Activated T-helper 2 cell treated with anti-CD3 and anti-CD28 coated beads, Interferon-gamma antibody, Interleukin-2, Interleukin-4, amounts not matched to agents 10 μg/mL and 5 μg/mL and 100 μg/mL, durations not matched to agents 14 hours and 24 hours and 36 hours (primary cell): ENCODE data around the gene RIN3. TPM values are rescaled to one million over a fixed set of nuclear protein-coding genes. Genes with fewer than 3 reads are reported as not detected.
A peak's percentile ranks its signal among the peaks of the same experiment; 100 is the strongest.

Source experiments
- DNase-seq: peaks from one replicate; pipeline ENCODE4 v3.0.0; 2021; ENCODE audit warnings: low spot score
- H3K27ac Mint-ChIP-seq: one replicate; pipeline ENCODE4 v1.8.0; 2021; ENCODE audit warnings: mixed read lengths
- H3K27me3 Mint-ChIP-seq: one replicate; pipeline ENCODE4 v1.8.0; 2021; ENCODE audit warnings: low read depth, mixed read lengths
- H3K36me3 Mint-ChIP-seq: one replicate; pipeline ENCODE4 v1.8.0; 2021; ENCODE audit warnings: low read depth, mixed read lengths
- H3K4me1 Mint-ChIP-seq: one replicate; pipeline ENCODE4 v1.8.0; 2021; ENCODE audit warnings: low read depth, mixed read lengths
- H3K4me3 Mint-ChIP-seq: one replicate; pipeline ENCODE4 v1.8.0; 2021; ENCODE audit warnings: low read depth, mild to moderate bottlenecking, moderate library complexity, mixed read lengths
- H3K9me3 Mint-ChIP-seq: one replicate; pipeline ENCODE4 v1.8.0; 2021; ENCODE audit warnings: mixed read lengths
- intact Hi-C: fragments of 100-400 bp; cut with micrococcal nuclease; formaldehyde crosslinking; loops from one replicate; pipeline ENCODE4 v1.15.1; 2023
- total RNA-seq: library from RNA; stranded (reverse); gene quantifications from 2 replicates; pipeline ENCODE4 v1.2.3, GENCODE V29; 2022

The RIN3 gene
- total RNA-seq, 1 donor from 2014 or later, result 21.1 TPM

DNA sequence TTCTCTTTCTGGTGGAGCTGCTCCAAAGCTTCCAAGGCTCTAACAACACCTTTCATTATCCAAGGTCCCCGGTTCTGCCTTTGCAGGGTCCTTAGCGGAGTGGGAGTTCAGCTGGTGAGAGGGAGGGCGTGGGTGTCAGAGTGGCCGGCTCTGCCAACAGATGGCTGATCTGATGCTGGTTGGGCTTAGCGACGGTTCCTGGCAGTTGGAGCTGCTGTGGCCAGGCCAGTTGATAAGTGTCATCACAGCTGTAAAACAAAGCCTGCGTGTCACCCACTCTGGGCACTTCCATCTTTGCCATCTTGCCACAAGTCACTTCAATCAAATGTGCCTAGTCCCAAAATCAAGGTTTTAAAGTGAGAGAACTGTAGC lies 36.3 kb downstream of the RIN3 start:
- intact Hi-C loops, result loop anchor here (5.0 kb wide), 1 partner anchor 37 kb away; no protein-coding TSS in a partner anchor
- peaks cover 12% of the 10 kb centered on the region for H3K4me1 Mint-ChIP-seq
- H3K9me3 Mint-ChIP-seq, result no peaks in the 10 kb centered on the region
- H3K27ac Mint-ChIP-seq, result no peak overlapping the region
- H3K27me3 Mint-ChIP-seq, result peaks cover 27% of the 10 kb centered on the region
- no peak for DNase-seq
- no peak overlapping the region for H3K4me3 Mint-ChIP-seq
- H3K36me3 Mint-ChIP-seq, result no peaks in the 10 kb centered on the region

DNA sequence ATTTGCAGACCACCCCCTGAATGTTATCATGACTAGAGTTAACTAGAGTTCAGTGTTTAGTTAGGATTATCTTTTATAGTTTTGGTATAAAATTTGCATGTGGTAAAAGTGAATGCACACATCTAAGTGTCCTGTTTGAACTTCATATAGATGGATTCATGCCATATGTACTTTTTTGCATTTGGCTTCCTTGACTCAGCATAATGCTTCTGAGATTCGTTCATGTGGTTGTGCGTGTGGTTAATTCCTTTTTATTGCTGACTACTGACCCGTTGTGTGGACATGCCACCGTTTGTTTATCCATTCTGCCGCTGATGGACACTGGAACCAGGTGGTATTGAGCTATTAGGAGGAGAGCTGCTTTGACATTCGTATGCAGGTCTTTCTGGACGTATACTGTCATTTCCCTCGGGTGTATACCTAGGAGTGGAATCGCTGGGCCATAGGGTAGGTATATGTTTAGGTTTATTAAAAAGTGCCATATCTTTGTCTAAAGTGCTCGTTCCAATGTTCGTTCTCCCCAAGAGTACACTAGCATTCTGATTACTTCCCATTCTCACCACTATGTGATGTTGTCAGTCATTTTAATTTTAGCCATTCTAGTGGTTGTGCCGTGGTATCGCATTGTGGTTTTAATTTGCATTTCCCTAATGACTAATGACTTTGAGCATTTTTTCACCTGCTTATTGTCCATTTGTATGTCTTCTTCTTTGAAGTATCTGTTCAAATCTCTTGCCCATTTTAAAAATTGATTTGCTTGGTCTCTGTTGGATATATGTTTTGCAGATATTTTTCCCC lies 37.7 kb downstream of the RIN3 start:
- Mint-ChIP-seq H3K27ac (no peak overlapping the region), H3K27me3 (peaks cover 33% of the 10 kb centered on the region), H3K4me1 (peaks cover 22% of the 10 kb centered on the region), H3K36me3 (no peaks in the 10 kb centered on the region), H3K4me3 (no peak overlapping the region), H3K9me3 (no peaks in the 10 kb centered on the region)
- intact Hi-C loops, result loop anchor here (1.0 to 5.0 kb wide), 2 partner anchors 12 to 36 kb away; no protein-coding TSS in a partner anchor
- no peak for DNase-seq

DNA sequence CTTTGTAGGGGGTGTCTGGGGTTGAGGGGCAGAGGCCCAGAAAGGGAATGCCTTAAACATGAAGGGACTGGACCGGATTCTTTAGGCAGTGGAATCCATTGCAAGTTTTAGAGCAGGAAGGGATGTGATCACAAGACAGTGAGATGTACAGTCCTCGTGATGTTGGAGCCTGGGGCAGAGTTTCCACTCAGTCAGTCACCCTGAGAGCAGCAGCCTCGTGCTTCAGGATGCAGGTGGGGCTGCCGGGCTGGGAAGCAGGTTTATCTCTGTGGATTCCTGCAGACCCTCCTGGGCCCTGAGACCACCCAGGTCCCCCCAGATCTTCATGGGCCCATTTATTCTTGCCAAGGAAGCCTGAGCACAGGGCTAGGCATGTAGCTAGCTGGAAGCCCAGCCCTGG lies 38.5 kb downstream of the RIN3 start:
- no peak overlapping the region for H3K27ac Mint-ChIP-seq

DNA sequence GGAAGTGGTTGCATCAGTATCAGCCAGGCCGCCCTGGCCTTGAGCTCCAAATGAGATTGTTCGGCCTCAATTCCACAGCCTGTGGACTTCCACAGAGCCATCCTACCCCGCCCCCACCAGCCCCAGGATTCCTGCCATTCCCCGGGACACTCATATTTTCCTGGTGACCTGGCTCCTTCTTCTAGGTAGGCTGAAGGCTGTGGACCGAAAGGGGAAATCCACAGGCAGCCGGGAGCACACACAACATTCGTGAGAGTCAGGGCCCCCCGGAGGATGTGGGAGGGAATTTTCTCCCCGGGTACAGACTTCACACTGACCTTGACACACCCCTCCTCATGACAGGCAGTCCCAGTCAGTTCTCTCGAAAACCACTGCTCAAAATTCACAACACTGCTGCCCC lies 39.9 kb downstream of the RIN3 start:
- H3K27ac Mint-ChIP-seq, result no peak overlapping the region
- H3K4me1 Mint-ChIP-seq, result peaks cover 43% of the 10 kb centered on the region
- H3K4me3 Mint-ChIP-seq, result no peak overlapping the region
- no peaks in the 10 kb centered on the region for H3K9me3 Mint-ChIP-seq
- intact Hi-C loops, result loop anchor here (5.0 kb wide), 1 partner anchor 34 kb away; no protein-coding TSS in a partner anchor
- peaks cover 40% of the 10 kb centered on the region for H3K27me3 Mint-ChIP-seq
- no peaks in the 10 kb centered on the region for H3K36me3 Mint-ChIP-seq
- DNase-seq, result no peak

More for the DNA sequence above, 38.5 kb downstream of the RIN3 start:
- DNase-seq, result no peak
- H3K27me3 Mint-ChIP-seq, result peaks cover 36% of the 10 kb centered on the region
- no peaks in the 10 kb centered on the region for H3K36me3 Mint-ChIP-seq
- H3K4me3 Mint-ChIP-seq, result no peak overlapping the region
- peaks cover 30% of the 10 kb centered on the region for H3K4me1 Mint-ChIP-seq
- intact Hi-C loops, result loop anchor here (5.0 kb wide), 1 partner anchor 35 kb away; no protein-coding TSS in a partner anchor
- H3K9me3 Mint-ChIP-seq, result no peaks in the 10 kb centered on the region

DNA sequence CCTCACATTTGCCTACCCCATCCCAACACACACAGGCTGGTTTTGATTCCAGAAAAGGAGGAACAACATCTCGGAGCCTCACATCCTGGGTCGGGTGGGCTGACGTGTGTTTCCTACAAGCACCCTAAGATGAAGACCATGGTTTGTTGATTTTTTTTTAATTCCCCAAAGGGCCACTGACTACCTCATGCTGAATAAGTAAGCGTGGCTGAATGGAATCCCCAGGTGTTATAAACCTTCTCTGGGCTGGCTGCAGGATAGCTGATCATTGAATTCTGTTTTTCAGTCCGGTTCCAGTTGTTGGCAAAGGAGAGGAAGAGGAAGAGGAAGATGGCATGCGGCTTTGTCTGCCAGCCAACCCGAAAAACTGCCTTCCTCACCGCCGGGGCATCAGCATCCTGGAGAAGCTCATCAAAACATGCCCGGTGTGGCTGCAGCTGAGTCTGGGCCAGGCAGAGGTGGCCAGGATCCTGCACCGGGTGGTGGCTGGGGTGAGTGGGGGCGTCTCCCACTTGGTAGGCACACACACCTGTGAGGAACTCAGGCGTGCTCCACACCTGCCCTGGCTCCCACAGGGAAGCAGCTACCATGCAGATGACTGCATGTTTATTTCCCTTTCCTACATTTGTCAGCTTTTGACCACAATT lies 42.0 kb downstream of the RIN3 start:
- DNase-seq, result no peak
- Mint-ChIP-seq H3K9me3 (no peaks in the 10 kb centered on the region), H3K36me3 (no peaks in the 10 kb centered on the region), H3K4me3 (no peak overlapping the region), H3K4me1 (peaks cover 56% of the 10 kb centered on the region), H3K27ac (no peak overlapping the region), H3K27me3 (peaks cover 50% of the 10 kb centered on the region)
- intact Hi-C loops, result loop anchor here (1.0 to 5.0 kb wide), 2 partner anchors 122 to 217 kb away; no protein-coding TSS in a partner anchor

DNA sequence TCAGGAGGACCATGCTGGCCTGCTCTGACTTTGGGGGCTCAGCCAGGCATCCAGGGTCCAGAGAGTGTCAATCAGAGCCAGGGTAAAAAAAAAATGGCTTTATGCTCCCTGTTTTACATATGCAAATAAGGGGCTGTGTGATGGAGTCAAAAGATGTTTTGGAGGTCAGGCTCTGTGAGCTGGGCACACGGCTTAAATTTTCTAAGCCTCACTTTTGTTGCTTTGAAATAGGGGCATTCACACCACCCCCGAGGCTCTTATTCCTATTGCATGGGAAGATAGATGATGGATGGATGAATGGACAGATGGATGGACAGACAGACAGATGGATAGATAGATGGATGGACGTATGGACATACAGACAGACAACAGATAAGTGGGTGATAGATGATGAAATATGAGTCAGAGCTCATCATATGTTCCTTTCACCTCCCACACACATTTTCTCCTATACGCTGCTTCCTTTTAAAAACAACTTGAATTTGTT lies 42.7 kb downstream of the RIN3 start:
- Mint-ChIP-seq H3K4me3 (no peak overlapping the region), H3K27ac (peak overlapping the region; percentile 74)

DNA sequence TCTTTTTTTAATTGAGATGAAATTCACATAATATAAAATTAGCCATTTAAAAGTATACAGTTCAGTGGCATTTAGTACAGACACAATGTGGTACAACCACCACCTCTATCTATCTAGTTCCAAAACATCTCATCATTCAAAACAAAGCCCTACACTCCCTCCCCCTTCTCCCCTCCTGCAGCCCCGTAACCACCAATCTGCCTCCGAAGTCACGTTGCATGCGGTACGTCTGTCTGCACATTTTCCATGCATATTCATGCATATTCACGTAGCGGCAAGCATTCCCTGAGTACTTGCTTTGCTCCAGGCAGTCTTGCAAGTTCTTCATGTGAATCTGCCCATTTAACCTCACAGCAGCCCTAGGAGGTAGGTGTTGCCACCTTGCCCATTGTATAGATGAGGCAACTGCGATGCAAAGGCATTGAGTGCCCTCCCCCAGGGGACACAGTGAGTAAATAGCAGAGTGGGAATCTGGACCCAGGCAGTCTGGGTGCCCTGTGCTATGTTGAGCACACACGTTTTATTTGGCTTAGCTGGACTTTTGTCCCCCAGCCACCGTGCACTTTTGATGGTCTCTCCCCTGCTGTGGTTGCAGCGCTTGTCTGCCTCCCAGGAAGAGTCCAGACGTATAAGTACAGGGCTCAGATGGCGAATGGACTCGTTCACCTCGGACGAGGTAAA lies 43.4 kb downstream of the RIN3 start:
- intact Hi-C loops, result loop anchor here (1.0 to 5.0 kb wide), 2 partner anchors 120 to 215 kb away; no protein-coding TSS in a partner anchor
- Mint-ChIP-seq H3K4me3 (no peak overlapping the region), H3K9me3 (no peaks in the 10 kb centered on the region), H3K36me3 (no peaks in the 10 kb centered on the region), H3K27me3 (peaks cover 39% of the 10 kb centered on the region), H3K27ac (peak overlapping the region; percentile 74), H3K4me1 (peaks cover 48% of the 10 kb centered on the region)
- no peak for DNase-seq

More for the DNA sequence above, 42.7 kb downstream of the RIN3 start:
- Mint-ChIP-seq H3K9me3 (no peaks in the 10 kb centered on the region), H3K4me1 (peaks cover 51% of the 10 kb centered on the region), H3K27me3 (peaks cover 45% of the 10 kb centered on the region), H3K36me3 (no peaks in the 10 kb centered on the region)
- DNase-seq, result no peak
- intact Hi-C loops, result loop anchor here (1.0 to 5.0 kb wide), 2 partner anchors 121 to 216 kb away; no protein-coding TSS in a partner anchor

DNA sequence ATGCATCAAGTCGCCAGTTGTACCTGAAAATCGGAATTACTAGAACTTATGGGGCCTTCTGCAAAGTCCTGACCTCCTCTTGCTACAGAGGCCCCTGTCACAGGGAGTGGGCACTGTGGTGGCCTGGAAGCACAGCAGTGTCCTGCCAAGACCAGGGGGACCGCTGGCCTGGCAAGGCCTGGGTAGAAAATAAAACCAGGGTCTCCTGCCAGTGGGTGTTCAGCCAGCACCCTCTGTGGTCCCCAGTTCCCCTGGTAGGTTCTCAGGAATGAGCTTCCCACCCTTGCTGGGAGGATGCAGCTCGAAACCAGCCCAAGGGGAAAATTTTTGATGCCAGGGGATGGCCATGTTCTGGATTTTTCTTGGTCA lies 43.9 kb downstream of the RIN3 start:
- Mint-ChIP-seq H3K4me1 (peaks cover 53% of the 10 kb centered on the region), H3K27ac (peak overlapping the region; percentile 33), H3K27me3 (peaks cover 38% of the 10 kb centered on the region), H3K4me3 (no peak overlapping the region), H3K36me3 (no peaks in the 10 kb centered on the region), H3K9me3 (no peaks in the 10 kb centered on the region)
- intact Hi-C loops, result loop anchor here (5.0 kb wide), 1 partner anchor 215 kb away; no protein-coding TSS in a partner anchor
- no peak for DNase-seq

DNA sequence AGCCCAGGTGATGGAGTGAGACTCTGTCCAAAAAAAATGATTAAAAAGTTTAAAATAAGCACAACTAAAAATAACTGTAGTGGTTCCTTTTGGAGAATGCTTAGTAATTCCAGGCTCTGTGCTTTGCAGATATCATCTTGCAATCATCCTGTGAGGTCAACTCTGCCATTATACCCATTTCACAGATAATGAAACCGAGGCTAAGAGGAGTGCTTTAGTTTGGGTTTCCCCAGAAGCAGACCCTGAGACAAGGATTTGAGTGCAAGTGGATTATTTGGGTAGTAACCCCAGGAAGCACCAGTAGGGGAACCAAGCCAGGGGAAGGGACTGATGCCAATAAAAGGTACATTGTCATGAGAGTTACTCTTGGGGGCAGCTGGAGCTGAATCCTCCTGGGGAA lies 44.7 kb downstream of the RIN3 start:
- Mint-ChIP-seq H3K27ac (peak overlapping the region; percentile 33), H3K4me3 (no peak overlapping the region), H3K4me1 (peaks cover 61% of the 10 kb centered on the region), H3K27me3 (peaks cover 32% of the 10 kb centered on the region), H3K36me3 (no peaks in the 10 kb centered on the region), H3K9me3 (no peaks in the 10 kb centered on the region)
- intact Hi-C loops, result loop anchor here (1.0 to 5.0 kb wide), 3 partner anchors 10 to 214 kb away; no protein-coding TSS in a partner anchor
- no peak for DNase-seq

DNA sequence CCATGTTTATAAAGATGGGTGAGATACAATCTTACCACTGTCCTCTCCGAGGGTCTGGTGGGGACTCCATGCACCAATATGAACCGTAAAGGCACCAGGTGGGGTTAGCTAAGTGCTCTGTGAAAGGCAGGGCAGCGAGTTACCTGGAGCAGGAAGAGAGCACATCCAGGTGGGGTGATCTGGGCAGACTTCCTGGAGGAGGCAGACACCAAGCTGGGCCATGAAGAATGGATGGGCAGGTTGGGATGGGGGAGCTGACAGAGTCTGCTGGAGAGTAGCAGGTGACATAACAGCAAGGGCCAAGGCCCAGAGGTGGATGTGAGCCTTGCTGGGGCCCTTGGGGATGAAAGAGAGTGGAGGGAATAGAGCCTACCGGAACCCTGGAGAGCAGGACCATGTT lies 45.9 kb downstream of the RIN3 start:
- no peaks in the 10 kb centered on the region for H3K9me3 Mint-ChIP-seq
- no peak overlapping the region for H3K4me3 Mint-ChIP-seq
- H3K36me3 Mint-ChIP-seq, result peaks cover 1% of the 10 kb centered on the region
- no peak overlapping the region for H3K27ac Mint-ChIP-seq
- peaks cover 31% of the 10 kb centered on the region for H3K27me3 Mint-ChIP-seq
- no peak for DNase-seq
- H3K4me1 Mint-ChIP-seq, result peaks cover 70% of the 10 kb centered on the region
- intact Hi-C loops, result loop anchor here (5.0 kb wide), 1 partner anchor 213 kb away; no protein-coding TSS in a partner anchor

DNA sequence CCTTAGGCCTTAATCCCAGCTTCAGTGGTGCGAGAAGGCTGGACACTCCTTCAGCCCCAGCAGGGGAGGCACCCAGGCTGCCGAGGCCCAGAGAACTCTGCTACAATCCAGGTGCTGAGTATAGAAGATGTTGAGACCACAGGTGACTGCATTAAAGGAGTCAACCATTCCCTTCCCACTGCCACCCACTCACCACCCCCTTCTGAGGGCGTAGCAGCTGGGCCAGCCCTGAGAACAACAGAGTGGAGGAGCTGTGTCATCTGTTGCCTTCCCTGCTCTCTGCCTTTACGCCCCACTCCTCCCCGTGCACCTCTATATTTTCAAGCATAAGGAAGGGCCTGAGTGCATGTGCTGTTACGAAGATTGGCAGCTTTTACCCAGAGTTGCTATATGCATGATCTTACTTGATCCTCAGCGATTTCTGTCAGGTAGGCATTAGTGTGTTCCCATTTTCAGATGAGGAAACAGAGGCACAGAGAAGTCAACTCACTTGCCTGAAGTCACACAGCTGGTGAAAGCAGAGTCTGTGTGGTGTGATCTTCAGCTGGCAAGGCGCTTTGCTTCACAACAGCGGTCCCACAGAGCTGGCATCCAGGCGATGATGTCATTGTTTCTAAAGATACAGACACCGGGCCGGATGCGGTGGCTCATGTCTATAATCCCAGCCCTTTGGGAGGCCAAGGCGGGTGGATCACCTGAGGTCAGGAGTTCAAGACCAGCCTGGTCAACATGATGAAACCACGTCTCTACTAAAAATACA lies 46.7 kb downstream of the RIN3 start:
- Mint-ChIP-seq H3K27me3 (peaks cover 33% of the 10 kb centered on the region), H3K4me1 (peaks cover 70% of the 10 kb centered on the region), H3K36me3 (peaks cover 3% of the 10 kb centered on the region), H3K9me3 (no peaks in the 10 kb centered on the region), H3K4me3 (no peak overlapping the region), H3K27ac (peak overlapping the region; percentile 19)
- intact Hi-C loops, result no loop called here
- peak; percentile 39 for DNase-seq
